ENCODE data around the gene RPS19BP1. TPM values are rescaled to one million over a fixed set of nuclear protein-coding genes. Genes with fewer than 3 reads are reported as not detected.

RPS19BP1 gene
- total RNA-seq, 2 donors from 2014 or later: 186 to 264 TPM

DNA sequence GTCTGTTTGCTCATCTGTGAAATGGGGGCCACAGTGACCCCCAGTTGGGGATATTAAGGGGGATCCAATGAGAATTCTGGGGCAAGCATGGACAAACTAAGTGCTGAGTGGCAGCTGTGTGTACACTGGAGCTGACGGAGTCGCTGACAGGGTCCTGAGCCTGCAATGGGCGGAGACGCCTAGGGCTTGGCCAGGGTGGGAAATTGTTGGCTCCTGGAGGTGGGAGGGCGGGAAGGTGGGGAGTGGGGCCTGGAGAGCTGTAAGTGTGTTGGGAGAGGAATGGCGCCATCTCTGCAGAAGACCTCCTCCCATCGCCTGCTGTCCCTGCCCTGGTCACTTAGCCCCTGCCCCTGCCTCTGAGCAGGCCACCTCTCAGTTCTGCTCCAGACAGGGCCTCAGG lies 45.4 kb upstream of the RPS19BP1 start:
- Histone ChIP-seq H3K36me3 (no peaks in the 10 kb centered on the region), H3K9me3 (no peaks in the 10 kb centered on the region), H3K27ac (no peak overlapping the region), H3K4me3 (no peak overlapping the region), H3K4me1 (replicated peaks) (no peaks in the 10 kb centered on the region), H3K27me3 (replicated peaks; ENCODE audit: insufficient read depth) (no peaks in the 10 kb centered on the region)
- no peak for DNase-seq (ENCODE audit: low spot score)
- 98% methylated on average over 7 of the region's 7 CpGs for WGBS
- no peak for TF ChIP-seq POLR2AphosphoS5 (IDR thresholded peaks at IDR 0.05)
- TF ChIP-seq, protein P1, sequence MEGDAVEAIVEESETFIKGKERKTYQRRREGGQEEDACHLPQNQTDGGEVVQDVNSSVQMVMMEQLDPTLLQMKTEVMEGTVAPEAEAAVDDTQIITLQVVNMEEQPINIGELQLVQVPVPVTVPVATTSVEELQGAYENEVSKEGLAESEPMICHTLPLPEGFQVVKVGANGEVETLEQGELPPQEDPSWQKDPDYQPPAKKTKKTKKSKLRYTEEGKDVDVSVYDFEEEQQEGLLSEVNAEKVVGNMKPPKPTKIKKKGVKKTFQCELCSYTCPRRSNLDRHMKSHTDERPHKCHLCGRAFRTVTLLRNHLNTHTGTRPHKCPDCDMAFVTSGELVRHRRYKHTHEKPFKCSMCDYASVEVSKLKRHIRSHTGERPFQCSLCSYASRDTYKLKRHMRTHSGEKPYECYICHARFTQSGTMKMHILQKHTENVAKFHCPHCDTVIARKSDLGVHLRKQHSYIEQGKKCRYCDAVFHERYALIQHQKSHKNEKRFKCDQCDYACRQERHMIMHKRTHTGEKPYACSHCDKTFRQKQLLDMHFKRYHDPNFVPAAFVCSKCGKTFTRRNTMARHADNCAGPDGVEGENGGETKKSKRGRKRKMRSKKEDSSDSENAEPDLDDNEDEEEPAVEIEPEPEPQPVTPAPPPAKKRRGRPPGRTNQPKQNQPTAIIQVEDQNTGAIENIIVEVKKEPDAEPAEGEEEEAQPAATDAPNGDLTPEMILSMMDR (IDR thresholded peaks at IDR 0.05): no peak
- TF ChIP-seq POLR2A (IDR thresholded peaks at IDR 0.05): no peak
- intact Hi-C loops (cut with DNase I): no loop called here

DNA sequence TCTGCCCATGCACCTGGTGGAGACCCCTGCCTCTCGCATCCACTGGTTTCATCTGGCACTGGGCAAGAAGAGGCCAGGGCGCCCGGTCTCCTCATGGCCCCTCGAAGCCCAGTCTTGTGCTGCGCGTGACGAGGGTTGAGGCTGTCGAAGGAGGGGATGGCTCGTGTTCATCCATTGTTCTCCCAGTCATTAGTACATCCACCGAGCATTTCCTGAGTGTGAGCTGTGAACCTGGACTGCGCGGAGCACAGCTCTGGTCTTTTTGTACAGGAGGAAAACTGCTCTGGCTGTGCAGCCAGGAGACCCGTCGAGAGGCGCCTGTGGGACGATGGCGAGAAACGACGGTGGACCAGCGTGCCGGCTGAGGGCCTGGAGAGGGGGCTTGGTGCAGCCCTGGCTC lies 44.8 kb upstream of the RPS19BP1 start:
- 91% methylated on average over 21 of the region's 21 CpGs for WGBS
- TF ChIP-seq, protein P1 (IDR thresholded peaks at IDR 0.05): no peak
- no peak for TF ChIP-seq POLR2AphosphoS5 (IDR thresholded peaks at IDR 0.05)
- no peak for TF ChIP-seq POLR2A (IDR thresholded peaks at IDR 0.05)
- intact Hi-C loops (cut with DNase I): no loop called here

DNA sequence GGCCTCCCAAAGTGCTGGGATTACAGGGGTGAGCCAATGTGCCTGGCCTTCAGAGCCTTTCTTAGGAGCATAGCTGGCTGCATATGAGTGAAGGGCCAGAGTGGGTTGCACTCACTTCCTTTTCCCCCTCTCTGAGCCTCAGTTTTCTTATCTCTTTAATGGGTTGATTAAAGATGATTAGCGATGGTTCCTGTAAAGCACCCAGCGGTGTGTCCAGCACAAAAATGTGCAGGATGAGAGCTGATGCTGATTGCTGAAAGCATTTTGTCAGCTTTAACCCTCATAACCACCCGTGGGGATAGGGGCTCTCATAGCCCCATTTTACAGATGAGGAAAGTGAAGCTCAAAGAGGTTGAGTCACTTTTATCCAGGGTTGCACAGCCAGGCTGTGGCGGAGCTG lies 43.5 kb upstream of the RPS19BP1 start:
- H3K9me3 ChIP-seq: no peaks in the 10 kb centered on the region

More for the DNA sequence above, 44.8 kb upstream of the RPS19BP1 start:
- no peak overlapping the region for H3K27ac ChIP-seq
- H3K27me3 ChIP-seq (replicated peaks; ENCODE audit: insufficient read depth): no peaks in the 10 kb centered on the region
- H3K4me1 ChIP-seq (replicated peaks): no peaks in the 10 kb centered on the region
- no peaks in the 10 kb centered on the region for H3K36me3 ChIP-seq
- H3K4me3 ChIP-seq: no peak overlapping the region
- no peaks in the 10 kb centered on the region for H3K9me3 ChIP-seq
- no peak for DNase-seq (ENCODE audit: low spot score)

DNA sequence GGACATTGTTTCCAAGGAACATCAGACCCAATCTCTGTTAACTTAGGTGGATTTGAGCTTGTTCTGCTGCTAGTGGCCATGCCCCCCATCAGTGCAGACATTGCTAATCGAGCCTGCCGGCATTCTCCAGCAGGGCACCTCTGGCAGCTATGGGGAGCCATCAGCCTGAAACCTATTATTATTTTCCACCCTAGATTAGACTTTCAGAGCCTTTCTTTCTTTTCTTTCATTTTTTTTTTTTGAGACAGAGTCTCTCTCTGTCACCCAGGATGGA lies 42.9 kb upstream of the RPS19BP1 start:
- Histone ChIP-seq H3K9me3 (no peaks in the 10 kb centered on the region), H3K36me3 (no peaks in the 10 kb centered on the region), H3K27ac (no peak overlapping the region), H3K27me3 (replicated peaks; ENCODE audit: insufficient read depth) (no peaks in the 10 kb centered on the region), H3K4me1 (replicated peaks) (no peaks in the 10 kb centered on the region), H3K4me3 (no peak overlapping the region)
- TF ChIP-seq POLR2A (IDR thresholded peaks at IDR 0.05) (no peak), POLR2AphosphoS5 (IDR thresholded peaks at IDR 0.05) (no peak)
- TF ChIP-seq, protein P1 (IDR thresholded peaks at IDR 0.05): no peak
- DNase-seq (ENCODE audit: low spot score): no peak
- 93% methylated on average over 2 of the region's 2 CpGs for WGBS
- intact Hi-C loops (cut with DNase I): no loop called here

More for the DNA sequence above, 43.5 kb upstream of the RPS19BP1 start:
- Histone ChIP-seq H3K36me3 (no peaks in the 10 kb centered on the region), H3K27ac (no peak overlapping the region), H3K4me1 (replicated peaks) (no peaks in the 10 kb centered on the region), H3K27me3 (replicated peaks; ENCODE audit: insufficient read depth) (no peaks in the 10 kb centered on the region), H3K4me3 (no peak overlapping the region)
- intact Hi-C loops (cut with DNase I): no loop called here
- DNase-seq (ENCODE audit: low spot score): no peak
- TF ChIP-seq, protein P1 (IDR thresholded peaks at IDR 0.05): no peak
- no peak for TF ChIP-seq POLR2AphosphoS5 (IDR thresholded peaks at IDR 0.05)
- no peak for TF ChIP-seq POLR2A (IDR thresholded peaks at IDR 0.05)
- 97% methylated on average over 4 of the region's 4 CpGs for WGBS

DNA sequence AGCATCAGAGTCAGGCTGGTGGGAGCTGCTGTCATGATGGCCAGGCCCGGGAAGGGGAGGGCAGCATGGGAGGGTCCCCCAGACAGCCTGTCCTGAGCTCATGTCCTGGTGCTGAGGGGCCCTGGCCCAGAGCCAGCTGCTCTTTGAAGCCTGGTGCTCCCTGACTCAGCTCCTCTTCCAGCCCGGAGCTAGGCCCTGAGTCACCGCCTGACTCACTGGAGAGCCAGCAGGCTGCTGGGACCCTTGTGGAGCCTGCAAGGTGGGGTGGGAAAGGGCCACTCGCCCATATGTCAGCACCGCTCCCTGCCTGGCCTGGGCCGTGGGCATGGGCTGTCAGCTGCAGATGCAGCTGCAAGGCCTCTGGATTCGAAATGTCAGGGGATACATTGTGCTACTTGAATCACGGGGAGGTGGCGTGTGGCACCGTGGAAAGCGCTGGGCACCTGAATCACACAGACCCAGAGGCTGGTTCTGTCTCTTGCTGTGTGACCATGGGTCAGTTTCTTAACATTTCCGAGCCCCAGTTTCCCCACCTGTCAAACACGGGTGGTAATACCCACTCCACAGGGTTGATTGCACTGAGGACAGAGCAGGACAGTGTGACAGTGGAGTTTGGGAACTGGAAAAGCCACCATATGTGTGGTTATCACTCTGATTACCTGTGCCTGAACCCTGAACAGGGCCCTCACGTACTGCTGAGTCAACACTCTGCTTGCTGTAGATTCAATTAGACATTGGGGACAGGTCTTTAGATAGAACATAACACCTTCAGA lies 42.4 kb upstream of the RPS19BP1 start:
- intact Hi-C loops (cut with DNase I): no loop called here
- DNase-seq (ENCODE audit: low spot score): no peak
- Histone ChIP-seq H3K27ac (no peak overlapping the region), H3K36me3 (no peaks in the 10 kb centered on the region), H3K27me3 (replicated peaks; ENCODE audit: insufficient read depth) (no peaks in the 10 kb centered on the region), H3K4me1 (replicated peaks) (no peaks in the 10 kb centered on the region), H3K4me3 (no peak overlapping the region), H3K9me3 (no peaks in the 10 kb centered on the region)
- WGBS: 88% methylated on average over 12 of the region's 14 CpGs
- TF ChIP-seq, protein P1 (IDR thresholded peaks at IDR 0.05): no peak
- TF ChIP-seq POLR2AphosphoS5 (IDR thresholded peaks at IDR 0.05) (no peak), POLR2A (IDR thresholded peaks at IDR 0.05) (no peak)
